Adipose tissue (tissue), 3 donors: ENCODE results near the gene DSTN. TPM values are rescaled to one million over a fixed set of nuclear protein-coding genes. Genes with fewer than 3 reads are reported as not detected.

Experiments used
- H3K27ac ChIP-seq: one replicate; pipeline ENCODE4 v1.5.1; 2013; ENCODE audit warnings: low read depth, low read length
- WGBS, 3 donors: extraction: QIAGEN DNeasy Blood & Tissue Kit; methylation state at CpG; one replicate each; pipeline ENCODE4 v1.1.7; 2013; 5-methylcytosine and 5-hydroxymethylcytosine counted together
- polyA plus RNA-seq, 3 donors: library from polyadenylated mRNA; stranded (reverse); fragments of 200-250 nt; gene quantifications; one replicate each; pipeline ENCODE4 v1.2.3, GENCODE V29; 2013
- donor health status: healthy with polysubstance abuse.
- donor health status: Bipolar disorder and iron deficiency.
- donor health status: healthy.

Gene DSTN
- polyA plus RNA-seq, 3 donors = 200 to 487 (median 295) TPM

- H3K27ac ChIP-seq = no peak overlapping the region
Observed at GRCh38 chr20:17640875-17641378, 71.1 kb downstream of the DSTN start.

GRCh38 chr20:17641520-17641964, 71.7 kb downstream of the DSTN start:
- no peak overlapping the region for H3K27ac ChIP-seq
- 60 to 80% (median 71%) methylated on average over 18 of the region's 18 CpGs for WGBS, 3 donors

More at GRCh38 chr20:17640875-17641378, 71.1 kb downstream of the DSTN start:
- 60 to 93% (median 88%) methylated on average over 14 of the region's 14 CpGs for WGBS, 3 donors

GRCh38 chr20:17641993-17642392, 72.1 kb downstream of the DSTN start:
- 38 to 86% (median 71%) methylated on average over 11 of the region's 11 CpGs for WGBS, 3 donors
- H3K27ac ChIP-seq = no peak overlapping the region

DNA sequence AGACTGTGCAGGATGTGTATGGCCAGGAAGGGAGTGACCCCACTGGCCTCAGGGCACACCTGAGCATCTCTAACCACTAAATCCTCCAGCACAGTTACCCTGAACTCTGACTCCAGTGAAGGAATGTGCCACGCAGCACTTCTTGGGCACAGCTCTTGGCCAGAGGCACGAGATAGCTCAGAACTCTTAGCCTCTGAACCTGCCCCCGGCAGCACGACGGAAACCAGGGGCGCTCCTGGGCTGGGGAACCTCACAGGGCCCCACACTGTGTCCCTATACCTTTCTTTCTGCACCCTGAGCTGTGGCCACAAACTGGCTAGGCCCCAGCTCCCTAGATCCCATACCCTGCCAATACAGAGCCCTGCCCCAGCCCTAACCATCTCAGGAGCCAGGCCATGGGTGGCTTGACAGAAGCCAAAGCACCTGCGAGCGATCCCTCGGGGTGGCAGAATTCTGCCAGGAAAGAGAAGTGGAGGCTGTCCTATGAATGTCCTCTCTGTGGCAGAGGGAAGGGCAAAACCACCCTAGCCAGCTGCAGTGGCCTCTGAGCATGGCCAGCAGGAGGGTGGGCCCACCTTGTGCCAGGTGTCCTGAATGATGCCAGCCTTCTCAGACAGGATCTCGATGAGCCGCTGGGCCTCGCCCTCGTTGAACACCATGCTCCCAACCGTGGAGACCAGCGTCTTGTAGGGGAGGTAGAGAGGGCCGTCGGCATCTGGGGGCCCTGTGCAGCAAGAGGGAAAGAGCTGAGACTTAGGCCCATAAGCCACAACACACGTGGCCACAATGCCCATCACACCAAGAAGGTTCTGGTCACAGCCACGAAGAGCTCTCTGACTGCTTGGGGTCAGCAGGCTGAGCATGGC, 72.8 kb downstream of the DSTN start:
- 48 to 85% (median 81%) methylated on average over 19 of the region's 19 CpGs for WGBS, 3 donors
- H3K27ac ChIP-seq = no peak overlapping the region

DNA sequence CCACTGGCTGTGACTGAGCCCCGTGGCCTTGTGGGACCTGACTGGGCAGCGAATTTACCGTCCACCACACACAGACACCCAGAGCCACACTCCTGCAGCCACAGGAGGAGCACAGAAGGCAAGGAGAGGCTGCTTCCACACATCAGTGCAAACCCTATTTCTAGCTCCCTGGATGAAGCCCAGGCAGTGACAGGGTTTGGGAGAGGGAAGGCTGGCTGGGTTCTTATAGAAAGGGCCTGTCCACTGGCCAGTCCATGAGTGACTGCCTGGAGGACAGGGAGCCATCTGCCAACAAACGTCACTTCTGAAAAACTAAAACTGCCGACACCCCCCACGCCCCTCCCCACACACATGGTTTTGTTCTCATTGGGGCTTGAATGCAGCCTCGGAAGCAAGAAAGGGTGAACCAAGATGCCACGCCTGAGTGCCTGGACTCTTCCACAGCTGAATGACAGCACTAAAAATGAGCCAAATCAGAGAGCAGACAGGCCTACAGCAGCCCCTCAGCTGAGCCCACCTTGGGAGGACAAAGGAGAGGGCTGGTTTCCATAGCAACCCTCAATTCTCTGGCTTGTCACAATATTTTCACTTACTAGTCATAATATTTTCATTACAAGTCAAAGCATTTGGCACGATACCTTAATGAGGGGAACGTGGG, 73.8 kb downstream of the DSTN start:
- H3K27ac ChIP-seq = no peak overlapping the region
- WGBS, 3 donors = 43 to 79% (median 76%) methylated on average over 10 of the region's 10 CpGs

DNA sequence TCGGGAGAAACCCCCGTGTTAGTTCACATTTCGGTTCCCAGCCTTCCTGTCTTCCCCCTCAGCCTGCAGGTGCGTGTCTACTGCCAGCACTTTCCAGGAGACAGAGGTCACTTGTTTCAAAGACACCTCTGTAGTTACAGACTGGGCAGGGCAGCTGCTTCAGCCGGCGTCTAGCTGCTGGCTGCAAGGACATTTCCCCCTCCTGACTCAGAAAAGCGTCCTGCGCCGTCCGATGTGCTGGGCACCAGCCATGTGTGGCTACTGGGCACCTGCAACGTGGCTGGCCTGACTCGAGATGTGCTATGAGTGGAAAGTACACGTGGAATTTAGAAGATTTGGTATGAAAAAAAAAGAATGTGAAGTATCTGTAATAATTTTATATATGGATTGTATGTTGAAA, 74.6 kb downstream of the DSTN start:
- 42 to 88% (median 83%) methylated on average over 13 of the region's 13 CpGs for WGBS, 3 donors
- H3K27ac ChIP-seq = no peak overlapping the region

DNA sequence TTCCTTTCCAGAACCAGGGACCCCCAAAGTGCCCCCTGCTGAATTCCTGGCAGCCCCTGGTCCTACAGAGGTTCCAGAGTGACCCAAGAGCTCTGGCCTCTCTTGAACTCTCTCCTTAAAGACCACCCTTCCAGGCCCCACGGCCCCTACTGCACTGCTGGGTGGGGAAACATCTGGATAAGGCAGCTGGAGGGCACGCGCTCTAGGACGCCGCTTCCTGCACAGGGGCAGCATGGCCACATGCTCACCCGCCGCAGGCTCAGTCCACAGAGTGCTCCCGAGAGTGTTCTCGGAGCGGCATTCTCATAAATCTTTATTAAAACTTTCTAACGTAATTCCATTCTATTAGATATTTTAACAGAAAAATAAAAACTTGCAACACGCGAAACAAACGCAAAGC, 75.1 kb downstream of the DSTN start:
- 53 to 95% (median 95%) methylated on average over 14 of the region's 14 CpGs for WGBS, 3 donors
- no peak overlapping the region for H3K27ac ChIP-seq

GRCh38 chr20:17645546-17646208, 75.8 kb downstream of the DSTN start:
- no peak overlapping the region for H3K27ac ChIP-seq
- WGBS, 3 donors = 35 to 84% (median 78%) methylated on average over 10 of the region's 10 CpGs

DNA sequence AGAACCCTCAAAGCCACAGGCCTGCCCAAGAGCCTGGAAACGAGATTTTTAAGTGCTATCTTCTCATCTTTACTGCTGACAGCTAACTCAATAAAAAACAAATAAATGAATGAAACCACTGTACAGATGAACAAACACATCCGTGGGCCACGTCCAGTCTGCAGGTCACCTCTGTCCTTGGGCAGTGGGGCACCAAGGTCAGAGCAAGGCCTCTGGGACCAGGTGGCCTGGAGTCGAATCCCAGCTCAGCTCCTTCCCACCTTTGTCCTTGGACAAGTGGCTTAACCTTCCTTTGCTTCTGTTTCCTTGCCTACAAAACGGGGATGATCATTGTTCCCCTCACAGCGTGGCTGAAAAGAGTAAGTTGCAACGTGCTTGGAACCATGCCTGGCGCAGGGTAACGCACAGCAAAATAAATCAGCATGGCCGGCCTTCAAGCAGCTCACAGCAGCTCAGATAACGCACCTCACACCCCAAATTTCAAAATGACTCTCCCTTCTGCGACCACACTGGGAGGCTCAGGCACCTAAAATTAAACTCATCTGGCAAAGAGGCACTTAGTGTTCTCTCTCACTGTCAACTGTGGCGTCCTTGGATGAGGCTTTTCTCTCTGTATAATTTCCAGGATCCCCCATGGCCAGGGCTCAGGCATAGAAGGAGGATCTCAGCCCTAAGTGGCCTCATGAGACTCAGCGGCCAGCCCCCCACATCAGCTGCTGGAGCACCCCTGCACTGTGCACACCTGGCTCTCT, 76.5 kb downstream of the DSTN start:
- no peak overlapping the region for H3K27ac ChIP-seq
- WGBS, 3 donors = 34 to 72% (median 57%) methylated on average over 14 of the region's 14 CpGs

DNA sequence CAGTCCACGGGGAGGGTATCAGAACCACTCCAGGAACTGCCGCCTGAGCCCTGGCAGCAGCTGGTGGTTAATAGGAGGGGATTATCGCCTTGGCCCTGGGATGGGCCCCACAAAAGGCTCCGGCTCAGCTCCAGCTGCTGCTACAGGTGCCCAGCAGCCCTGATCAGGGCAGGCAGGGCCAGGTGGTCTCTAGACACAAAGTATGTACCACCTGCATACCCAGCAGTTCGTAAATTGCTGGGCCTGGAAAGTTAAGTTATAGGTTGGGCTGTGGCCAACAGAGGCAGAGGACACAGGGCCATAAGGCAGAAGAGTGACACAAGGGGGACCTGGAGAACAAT, 77.1 kb downstream of the DSTN start:
- 33 to 65% (median 65%) methylated on average over 5 of the region's 5 CpGs for WGBS, 3 donors
- H3K27ac ChIP-seq = no peak overlapping the region

DNA sequence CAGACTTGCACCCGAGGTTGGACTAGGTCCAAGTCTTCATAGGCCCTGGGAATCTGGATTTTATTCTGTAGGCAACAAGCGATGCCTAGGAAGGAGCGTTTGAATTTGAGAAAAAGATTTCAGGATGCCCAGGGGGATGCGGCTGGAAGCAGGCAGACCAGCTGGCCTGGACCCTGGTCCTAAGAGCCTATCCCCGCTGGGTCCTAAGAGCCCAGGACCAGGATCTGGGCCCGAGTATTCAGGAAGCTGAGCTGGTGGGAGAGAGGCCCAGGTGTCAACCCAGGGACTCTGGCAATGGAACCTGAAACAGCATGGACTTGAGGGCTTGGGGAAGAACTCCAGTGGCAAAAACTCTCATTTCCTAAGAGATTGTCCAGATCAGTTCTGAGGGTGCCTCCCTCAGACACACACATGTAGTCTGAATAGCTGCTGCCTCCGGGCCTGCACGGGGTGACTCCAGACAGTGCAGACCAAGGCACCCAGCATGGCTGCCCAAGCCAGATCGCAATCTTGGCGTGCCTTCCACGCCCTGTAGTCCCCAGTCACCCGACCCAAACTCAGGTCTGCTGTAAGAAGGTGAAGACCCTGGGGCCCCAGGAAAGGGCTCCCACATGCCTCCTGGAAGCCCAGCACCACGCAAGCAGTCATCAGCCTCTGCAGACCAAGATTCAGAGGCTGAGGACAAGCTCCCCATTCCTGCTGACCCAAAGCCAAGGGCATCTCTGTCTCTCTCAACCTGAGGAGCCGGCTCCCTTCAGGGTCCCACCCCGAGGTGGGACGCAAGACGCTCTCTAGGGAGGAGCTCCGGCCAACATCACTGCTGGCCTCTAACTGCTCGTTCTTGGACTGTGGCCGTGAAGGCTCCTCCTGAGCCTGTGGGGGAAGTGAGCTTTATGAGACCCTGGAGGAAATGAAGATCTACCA, 77.8 kb downstream of the DSTN start:
- H3K27ac ChIP-seq = no peak overlapping the region
- WGBS, 3 donors = 34 to 74% (median 62%) methylated on average over 20 of the region's 20 CpGs

- WGBS, 3 donors = 29 to 41% (median 31%) methylated on average over 10 of the region's 10 CpGs
- H3K27ac ChIP-seq = no peak overlapping the region
Observed at GRCh38 chr20:17648315-17648646, 78.4 kb downstream of the DSTN start.

GRCh38 chr20:17648791-17649730, 79.2 kb downstream of the DSTN start:
- H3K27ac ChIP-seq = no peak overlapping the region
- WGBS, 3 donors = 28 to 57% (median 52%) methylated on average over 20 of the region's 20 CpGs

DNA sequence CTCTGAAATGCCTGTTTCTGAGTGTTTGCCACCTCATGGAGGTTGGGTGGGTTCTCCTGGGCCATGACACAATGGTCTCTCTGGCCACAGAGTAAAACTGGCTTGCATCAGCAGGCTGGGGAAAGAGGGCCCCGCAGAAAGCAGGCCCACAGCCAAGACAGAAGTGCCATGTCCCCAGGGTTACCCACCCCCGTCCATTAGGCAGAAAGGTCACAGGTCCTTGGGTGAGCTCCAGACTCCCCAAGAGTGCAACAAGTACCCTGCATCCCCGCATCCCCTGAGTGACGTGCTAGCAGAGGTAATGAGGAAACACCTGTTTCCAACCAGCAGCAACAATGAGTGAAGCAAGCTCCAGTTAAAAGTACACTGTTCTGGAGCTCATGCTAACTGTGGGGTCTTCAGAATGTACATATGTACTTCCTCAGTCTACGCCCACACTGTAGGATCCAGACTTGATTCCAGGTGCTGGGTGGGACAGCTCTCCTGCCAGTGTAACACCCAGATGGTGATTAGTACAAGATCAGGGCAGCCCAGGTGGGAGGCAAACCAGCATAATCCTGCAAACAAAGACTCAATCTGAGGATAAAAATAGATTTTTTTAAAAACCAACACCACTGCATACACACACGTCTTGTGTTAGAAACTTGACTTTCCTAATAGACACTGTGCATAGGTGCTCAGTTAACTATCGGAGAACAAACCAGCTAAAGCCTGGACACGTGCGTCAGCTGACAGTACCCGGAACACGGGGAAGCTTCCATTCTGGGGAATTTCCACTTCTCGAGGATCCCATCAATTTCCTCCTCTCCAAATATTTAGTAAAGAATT, 80.6 kb downstream of the DSTN start:
- 28 to 41% (median 40%) methylated on average over 12 of the region's 12 CpGs for WGBS, 3 donors
- no peak overlapping the region for H3K27ac ChIP-seq

DNA sequence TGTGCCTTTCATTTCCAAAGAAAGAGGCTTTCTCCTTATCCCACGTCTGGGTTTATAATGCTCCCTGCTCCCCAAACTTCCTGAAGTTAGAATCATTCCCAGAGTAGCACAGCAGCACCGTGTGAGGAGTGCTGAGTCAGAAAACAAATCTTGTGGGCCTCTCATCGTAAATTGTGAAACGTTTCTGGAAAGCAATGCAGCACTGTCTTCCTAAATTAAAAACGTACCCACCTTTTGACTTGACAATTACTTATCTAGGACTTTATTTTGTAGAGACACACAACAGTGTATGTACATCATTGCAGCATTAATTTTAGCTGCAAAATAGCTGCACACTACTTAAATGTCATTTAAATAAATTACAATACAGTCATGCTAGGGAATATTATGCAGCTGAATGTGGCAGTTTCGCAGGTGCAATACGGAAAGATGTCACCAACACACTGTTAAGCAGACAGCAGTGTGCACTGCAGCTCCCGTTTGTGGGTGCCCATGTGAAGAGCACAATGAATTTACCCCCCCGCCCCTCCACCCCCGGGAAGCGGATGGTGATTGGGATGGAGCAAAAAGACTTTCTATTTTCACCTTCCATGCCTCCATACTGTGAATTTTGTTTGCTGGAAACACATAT, 81.4 kb downstream of the DSTN start:
- 29 to 45% (median 45%) methylated on average over 11 of the region's 11 CpGs for WGBS, 3 donors
- H3K27ac ChIP-seq = no peak overlapping the region
